K562 (cell line): ENCODE results near the gene ALOX12. TPM values are rescaled to one million over a fixed set of nuclear protein-coding genes. Genes with fewer than 3 reads are reported as not detected.

Experiments used
- ARID1B ChIP-seq: fragments of 450-650 bp; IDR thresholded peaks from 2 replicates; pipeline ENCODE4 v1.6.1; 2016; ENCODE audit warnings: antibody characterized with exemption, mild to moderate bottlenecking, inconsistent platforms
- ARID2 ChIP-seq: fragments of 450-650 bp; IDR thresholded peaks from 2 replicates; pipeline ENCODE4 v1.6.1; 2017; ENCODE audit warnings: antibody characterized with exemption, mild to moderate bottlenecking
- BACH1 ChIP-seq: fragments of 200-800 bp; sonication (Bioruptor generic); IDR thresholded peaks from 2 replicates; pipeline ENCODE4 v1.6.1; 2016; ENCODE audit warnings: missing genetic modification characterization, missing compliant biosample characterization
- HDAC6 ChIP-seq: IDR thresholded peaks from 2 replicates; pipeline ENCODE4 v1.6.1; 2012; ENCODE audit warnings: low read depth, mild to moderate bottlenecking, control low read depth, inconsistent platforms, low read length, moderate library complexity
- ILF3 ChIP-seq: fragments of 450-650 bp; IDR thresholded peaks from 2 replicates; pipeline ENCODE4 v1.6.1; 2018; ENCODE audit warnings: antibody characterized with exemption, mild to moderate bottlenecking, moderate library complexity, borderline replicate concordance
- JUND ChIP-seq, 2 experiments: IDR thresholded peaks; 2 replicates in 1 of 2; 3 replicates in 1 of 2; pipeline ENCODE4 v1.6.1; 2011; ENCODE audit warnings: borderline replicate concordance in 2 of 2, low read depth in 2 of 2, low read length in 2 of 2, improper control_type of control experiment in 1 of 2, missing biosample characterization in 1 of 2, missing genetic modification characterization in 1 of 2, missing genetic modification reagents in 1 of 2
- KDM1A ChIP-seq, 2 experiments: fragments of 450-650 bp; IDR thresholded peaks; 2 replicates each; pipeline ENCODE4 v1.6.1; 2016; ENCODE audit warnings: mild to moderate bottlenecking in 2 of 2
- L3MBTL2 ChIP-seq: fragments of 450-650 bp; IDR thresholded peaks from 2 replicates; pipeline ENCODE4 v1.6.1; 2016; ENCODE audit warnings: mild to moderate bottlenecking, moderate library complexity
- MAX ChIP-seq: sonication (generic); formaldehyde crosslinking; IDR thresholded peaks from 2 replicates; pipeline ENCODE4 v1.9.0; 2022; ENCODE audit warnings: mild to moderate bottlenecking, missing genetic modification reagents
- MCM5 ChIP-seq: fragments of 450-650 bp; IDR thresholded peaks from 2 replicates; pipeline ENCODE4 v1.6.1; 2016; ENCODE audit warnings: low read depth
- NCOA6 ChIP-seq: fragments of 450-650 bp; IDR thresholded peaks from 2 replicates; pipeline ENCODE4 v1.6.1; 2017; ENCODE audit warnings: mild to moderate bottlenecking
- RHOXF2B ChIP-seq: fragments of 250-450 bp; sonication (Bioruptor Pico); conservative IDR thresholded peaks from 2 replicates; pipeline ENCODE4 v1.5.1; 2021
- RREB1 ChIP-seq: fragments of 250-450 bp; sonication (Bioruptor Pico); IDR thresholded peaks from 2 replicates; pipeline ENCODE4 v1.4.0; 2020
- SAP30 ChIP-seq: fragments of 200-600 bp; sonication (generic); IDR thresholded peaks from 2 replicates; pipeline ENCODE4 v1.6.1; 2012; ENCODE audit warnings: borderline replicate concordance, low read depth, mild to moderate bottlenecking, moderate library complexity, low read length, control low read depth, inconsistent platforms; ENCODE audit not compliant: insufficient read depth, poor library complexity, severe bottlenecking
- SMARCE1 ChIP-seq: fragments of 450-650 bp; IDR thresholded peaks from 2 replicates; pipeline ENCODE4 v1.7.1; 2016; ENCODE audit warnings: mild to moderate bottlenecking
- SP2 ChIP-seq: IDR thresholded peaks from 2 replicates; pipeline ENCODE4 v1.6.1; 2011; ENCODE audit warnings: mild to moderate bottlenecking, low read depth, low read length, moderate library complexity; ENCODE audit not compliant: poor library complexity, severe bottlenecking; ENCODE audit errors: extremely low read depth
- STAG1 ChIP-seq: sonication (generic); formaldehyde crosslinking; IDR thresholded peaks from 2 replicates; pipeline ENCODE4 v1.5.0; 2020; ENCODE audit warnings: missing genetic modification reagents, borderline replicate concordance
- TSC22D4 ChIP-seq: fragments of 450-650 bp; IDR thresholded peaks from 2 replicates; pipeline ENCODE4 v1.6.1; 2016; ENCODE audit warnings: missing genetic modification characterization, missing biosample characterization, control low read depth
- ZFP91 ChIP-seq: sonication (generic); formaldehyde crosslinking; IDR thresholded peaks from 2 replicates; pipeline ENCODE4 v1.8.0; 2022; ENCODE audit warnings: mild to moderate bottlenecking, missing genetic modification reagents
- ZNF695 ChIP-seq: fragments of 450-650 bp; formaldehyde crosslinking; IDR thresholded peaks from 2 replicates; pipeline ENCODE4 v1.4.0; 2020; ENCODE audit warnings: mild to moderate bottlenecking, moderate library complexity
- polyA plus RNA-seq, 8 experiments: library from polyadenylated mRNA; depleted of rRNA in 4 of 8; stranded (reverse) in 5 of 8; unstranded in 3 of 8; fragments of >200 nt; fragmentation: Nextera tagmentation in 2 of 8; fragmentation: Illumina TruSeq in 1 of 8; extraction: Ambion mirVana in 2 of 8; extraction: Trizol in 1 of 8; gene quantifications; 2 replicates each; pipeline versions ENCODE4 v1.2.1 to v1.2.3, GENCODE V29; 2011 to 2014; ENCODE audit warnings: inconsistent platforms in 1 of 8, missing spikeins in 1 of 8
- total RNA-seq, 7 experiments: library from RNA; depleted of rRNA in 6 of 7; stranded (reverse); fragments of >200 nt in 6 of 7; fragmentation: Illumina TruSeq in 2 of 7; extraction: Trizol in 2 of 7; gene quantifications; 2 replicates each; pipeline versions ENCODE4 v1.2.1 to v1.2.3, GENCODE V29; 2011 to 2021; ENCODE audit warnings: low replicate concordance in 1 of 7
- TF ChIP-seq, protein P1 (sequence below): fragments of 250-450 bp; sonication (Bioruptor Pico); IDR thresholded peaks from 2 replicates; pipeline ENCODE4 v1.8.0; 2022; ENCODE audit warnings: inconsistent platforms, mild to moderate bottlenecking, moderate library complexity, borderline replicate concordance

Gene ALOX12
- total and polyA plus RNA-seq, 9 of the 15 experiments (the other 6 are each of a cell fraction or from before 2014, with no cell fraction given): 0.09 to 1.1 (median 0.47) TPM; not detected in 1

DNA sequence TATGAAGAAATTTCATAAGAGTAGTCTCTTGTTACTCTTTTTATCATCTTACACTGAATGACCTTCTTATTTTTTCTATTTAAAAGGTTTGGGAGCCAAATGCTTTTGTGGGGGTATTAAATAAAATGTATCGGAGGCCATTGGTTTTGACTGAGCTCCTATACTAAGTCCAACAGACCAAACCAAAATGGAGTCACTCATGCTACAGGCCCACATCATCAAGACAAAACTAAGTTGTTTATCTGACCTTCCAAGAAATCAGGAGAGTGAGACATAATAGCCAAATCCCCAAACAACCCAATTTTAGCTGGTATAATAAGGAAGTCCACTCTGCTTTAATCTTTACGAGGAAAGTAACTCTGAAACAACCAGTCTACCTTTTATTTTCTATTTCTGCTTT is 48.1 kb upstream of the ALOX12 start (continued):
- TF ChIP-seq TSC22D4 (no peak), SP2 (no peak), RREB1 (CRISPR knock-in tag) (peak; percentile 85), STAG1 (CRISPR knock-in tag) (no peak), RHOXF2B (CRISPR knock-in tag) (no peak), JUND (IDR thresholded peaks at IDR 0.05; ENCODE audit: borderline replicate concordance, low read depth, low read length) (no peak), JUND (tag; IDR thresholded peaks at IDR 0.05; ENCODE audit: borderline replicate concordance, low read depth, low read length) (peak; percentile 35; the same call in 1 of the 3 replicates), ZNF695 (CRISPR knock-in tag) (no peak), ILF3 (no peak), SMARCE1 (no peak), L3MBTL2 (no peak), ARID1B (no peak), NCOA6 (no peak), ARID2 (no peak), SAP30 (no peak), KDM1A (IDR thresholded peaks at IDR 0.05) (no peak), HDAC6 (no peak), MAX (CRISPR knock-in tag) (no peak), ZFP91 (no peak), MCM5 (no peak), BACH1 (tag) (peak; percentile 80)
- TF ChIP-seq, protein P1, sequence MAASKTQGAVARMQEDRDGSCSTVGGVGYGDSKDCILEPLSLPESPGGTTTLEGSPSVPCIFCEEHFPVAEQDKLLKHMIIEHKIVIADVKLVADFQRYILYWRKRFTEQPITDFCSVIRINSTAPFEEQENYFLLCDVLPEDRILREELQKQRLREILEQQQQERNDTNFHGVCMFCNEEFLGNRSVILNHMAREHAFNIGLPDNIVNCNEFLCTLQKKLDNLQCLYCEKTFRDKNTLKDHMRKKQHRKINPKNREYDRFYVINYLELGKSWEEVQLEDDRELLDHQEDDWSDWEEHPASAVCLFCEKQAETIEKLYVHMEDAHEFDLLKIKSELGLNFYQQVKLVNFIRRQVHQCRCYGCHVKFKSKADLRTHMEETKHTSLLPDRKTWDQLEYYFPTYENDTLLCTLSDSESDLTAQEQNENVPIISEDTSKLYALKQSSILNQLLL: no peak
